ENCODE results near the gene C1GALT1C1.
"Not testable (repeated sequence)": the region's sequence is repeated elsewhere in the genome, so short reads cannot be mapped to it uniquely, and the experiment has no call there.

DNA sequence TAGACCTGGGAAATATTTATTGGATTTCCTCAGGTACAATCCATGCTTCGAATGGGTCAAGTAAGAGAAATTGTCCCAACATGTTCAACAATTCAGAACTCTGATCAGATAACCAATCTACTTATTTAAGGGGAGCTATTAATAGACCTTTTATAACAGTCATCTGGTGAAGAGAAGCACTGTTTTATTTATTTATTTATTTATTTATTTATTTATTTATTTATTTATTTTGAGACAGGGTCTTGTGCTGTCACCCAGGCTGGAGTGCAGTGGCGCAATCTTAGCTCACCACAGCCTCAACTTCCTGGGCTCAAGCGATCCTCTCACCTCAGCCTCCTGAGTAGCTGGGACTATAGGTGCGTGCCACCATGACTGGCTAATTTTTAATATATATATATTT lies 34.7 kb upstream of the C1GALT1C1 start:
- TF ChIP-seq YY1 (IDR thresholded peaks at IDR 0.05; ENCODE audit: insufficient read depth, insufficient read length); ZNF274 (IDR thresholded peaks at IDR 0.05; ENCODE audit: low read depth, low read length): not testable (repeated sequence)

All from NT2/D1 (cell line).